ENCODE data around the gene ANKRD40CL. TPM values are rescaled to one million over a fixed set of nuclear protein-coding genes. Genes with fewer than 3 reads are reported as not detected.

Gene ANKRD40CL
- total RNA-seq, 1 donor from 2014 or later = not detected

DNA sequence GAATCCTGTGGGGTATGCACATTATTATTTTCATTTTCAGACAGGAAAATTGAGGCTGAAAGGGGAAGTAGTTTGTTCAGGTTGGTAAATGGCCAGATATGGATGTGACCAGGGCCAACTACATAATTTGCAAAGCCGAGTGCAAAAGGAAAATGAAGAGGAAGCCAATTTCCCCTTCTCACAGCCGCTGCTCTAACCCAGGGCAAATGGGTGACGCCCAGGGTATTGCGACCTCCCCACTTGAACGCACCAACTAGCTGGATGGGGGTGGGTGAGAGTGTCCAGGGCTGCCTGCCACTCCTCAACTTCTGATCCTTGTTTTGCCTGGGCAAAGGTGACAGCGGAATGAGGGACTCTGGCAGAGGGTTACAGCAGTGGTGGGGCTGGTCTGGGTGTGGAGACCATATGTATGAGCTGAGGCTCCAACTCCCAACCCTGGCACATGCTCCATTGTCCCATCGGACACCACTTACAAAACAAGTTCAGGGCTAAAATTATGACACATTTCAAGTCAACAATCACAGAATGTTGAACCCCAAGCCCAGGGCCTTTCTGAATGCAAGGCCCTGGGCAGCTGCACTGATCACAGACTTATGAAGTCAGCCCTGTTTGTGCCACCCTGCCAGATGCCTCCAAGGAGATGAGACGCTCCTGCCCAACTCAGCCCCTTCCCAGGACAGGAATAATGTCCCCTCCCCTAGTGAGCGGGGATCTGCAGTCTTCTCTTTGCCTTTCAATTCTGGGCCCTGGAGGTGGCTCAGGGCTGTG is 1.7 kb downstream of the ANKRD40CL start:
- H3K36me3 Mint-ChIP-seq (ENCODE audit: low read depth) = no peaks in the 10 kb centered on the region

DNA sequence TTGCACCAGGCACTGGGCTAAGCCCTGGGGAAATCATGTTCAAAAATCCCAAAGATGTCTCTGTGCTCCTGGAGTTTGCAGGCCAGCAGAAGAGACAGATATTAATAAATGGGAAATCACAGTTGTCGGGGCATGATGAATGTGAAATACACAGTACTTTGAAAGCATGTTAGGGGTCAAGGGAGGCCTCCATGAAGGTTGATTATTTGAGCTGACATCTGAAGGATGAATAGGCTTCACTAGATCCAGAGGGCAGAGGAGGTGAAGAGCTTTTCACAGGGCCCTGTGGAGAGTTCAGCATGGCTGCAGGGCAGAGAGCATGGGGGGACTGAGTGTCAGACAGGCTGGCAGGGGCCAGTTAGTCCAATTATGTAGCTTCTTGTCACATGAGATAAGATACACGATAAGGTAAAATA is 2.6 kb downstream of the ANKRD40CL start:
- H3K9me3 Mint-ChIP-seq = no peaks in the 10 kb centered on the region
- no peak overlapping the region for H3K27ac Mint-ChIP-seq
- peaks cover 17% of the 10 kb centered on the region for H3K27me3 Mint-ChIP-seq (ENCODE audit: insufficient read depth)
- DNase-seq (ENCODE audit: low spot score) = no peak
- intact Hi-C loops (cut with micrococcal nuclease) = no loop called here
- no peaks in the 10 kb centered on the region for H3K36me3 Mint-ChIP-seq (ENCODE audit: low read depth)
- no peak overlapping the region for H3K4me3 Mint-ChIP-seq
- no peaks in the 10 kb centered on the region for H3K4me1 Mint-ChIP-seq (ENCODE audit: low read depth)

More for the DNA sequence above, 1.7 kb downstream of the ANKRD40CL start:
- Mint-ChIP-seq H3K27ac (no peak overlapping the region), H3K4me1 (ENCODE audit: low read depth) (no peaks in the 10 kb centered on the region), H3K27me3 (ENCODE audit: insufficient read depth) (peaks cover 17% of the 10 kb centered on the region), H3K4me3 (no peak overlapping the region), H3K9me3 (no peaks in the 10 kb centered on the region)
- intact Hi-C loops (cut with micrococcal nuclease) = no loop called here
- DNase-seq (ENCODE audit: low spot score) = no peak

DNA sequence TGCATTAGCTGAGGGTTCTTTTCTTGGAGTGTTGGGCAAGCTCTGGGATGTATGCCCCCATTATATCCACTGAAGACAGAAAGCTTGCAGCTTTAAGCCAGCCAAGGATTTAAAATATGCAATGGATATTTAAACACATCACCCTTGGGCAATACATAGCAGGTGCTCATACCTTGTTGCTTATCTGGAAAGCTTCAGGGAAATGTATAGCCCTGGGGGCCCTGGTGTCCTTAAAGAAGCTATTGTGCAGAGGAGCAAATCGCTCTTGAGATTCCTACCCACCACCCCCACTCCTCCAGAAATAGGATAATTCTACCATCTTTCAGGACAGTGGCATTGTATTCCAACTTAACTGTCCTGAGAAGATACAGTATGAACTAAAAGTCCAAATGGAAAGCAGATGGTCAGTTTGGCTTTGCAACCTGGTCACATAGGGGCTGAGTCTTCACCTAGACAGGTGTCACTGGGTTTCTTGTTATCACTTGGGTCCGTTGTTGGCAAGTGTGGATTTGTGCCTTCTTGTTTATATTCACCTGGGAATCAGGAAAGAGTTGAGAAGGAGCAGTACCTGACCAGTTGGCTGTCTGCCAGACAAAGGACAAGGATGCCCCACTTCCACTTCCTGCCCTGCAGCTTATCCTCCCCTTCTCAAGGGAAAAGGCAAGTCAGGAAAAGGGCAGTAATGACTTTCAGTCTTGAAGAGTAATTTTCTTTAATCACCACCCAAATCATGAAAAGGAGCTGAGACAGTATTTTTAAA is 3.4 kb downstream of the ANKRD40CL start:
- no peak overlapping the region for H3K4me3 Mint-ChIP-seq
- H3K4me1 Mint-ChIP-seq (ENCODE audit: low read depth) = no peaks in the 10 kb centered on the region
- H3K27ac Mint-ChIP-seq = no peak overlapping the region
- DNase-seq (ENCODE audit: low spot score) = no peak
- peaks cover 17% of the 10 kb centered on the region for H3K27me3 Mint-ChIP-seq (ENCODE audit: insufficient read depth)
- no peaks in the 10 kb centered on the region for H3K9me3 Mint-ChIP-seq
- no peaks in the 10 kb centered on the region for H3K36me3 Mint-ChIP-seq (ENCODE audit: low read depth)
- intact Hi-C loops (cut with micrococcal nuclease) = no loop called here

DNA sequence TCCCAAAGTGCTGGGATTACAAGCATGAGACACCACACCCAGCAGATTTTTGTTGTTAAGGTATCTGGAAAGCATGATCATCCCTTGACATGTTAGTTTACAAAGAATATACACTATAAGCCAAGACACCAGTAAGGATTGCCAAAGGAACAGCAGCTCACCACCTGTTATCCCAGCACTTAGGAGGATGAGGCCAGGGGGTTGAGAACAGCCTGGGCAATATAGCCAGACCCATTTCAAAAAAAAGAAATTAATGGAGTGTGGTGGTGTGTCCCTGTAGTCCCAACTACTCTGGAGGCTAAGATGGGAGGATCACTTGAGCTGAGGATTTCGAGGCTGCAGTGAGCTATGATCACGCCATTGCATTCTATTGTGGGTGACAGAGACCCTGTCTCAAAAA is 5.1 kb downstream of the ANKRD40CL start:
- DNase-seq (ENCODE audit: low spot score) = no peak
- Mint-ChIP-seq H3K27me3 (ENCODE audit: insufficient read depth) (peaks cover 14% of the 10 kb centered on the region), H3K4me3 (no peak overlapping the region), H3K4me1 (ENCODE audit: low read depth) (no peaks in the 10 kb centered on the region), H3K36me3 (ENCODE audit: low read depth) (no peaks in the 10 kb centered on the region), H3K9me3 (no peaks in the 10 kb centered on the region), H3K27ac (no peak overlapping the region)
- intact Hi-C loops (cut with micrococcal nuclease) = no loop called here

DNA sequence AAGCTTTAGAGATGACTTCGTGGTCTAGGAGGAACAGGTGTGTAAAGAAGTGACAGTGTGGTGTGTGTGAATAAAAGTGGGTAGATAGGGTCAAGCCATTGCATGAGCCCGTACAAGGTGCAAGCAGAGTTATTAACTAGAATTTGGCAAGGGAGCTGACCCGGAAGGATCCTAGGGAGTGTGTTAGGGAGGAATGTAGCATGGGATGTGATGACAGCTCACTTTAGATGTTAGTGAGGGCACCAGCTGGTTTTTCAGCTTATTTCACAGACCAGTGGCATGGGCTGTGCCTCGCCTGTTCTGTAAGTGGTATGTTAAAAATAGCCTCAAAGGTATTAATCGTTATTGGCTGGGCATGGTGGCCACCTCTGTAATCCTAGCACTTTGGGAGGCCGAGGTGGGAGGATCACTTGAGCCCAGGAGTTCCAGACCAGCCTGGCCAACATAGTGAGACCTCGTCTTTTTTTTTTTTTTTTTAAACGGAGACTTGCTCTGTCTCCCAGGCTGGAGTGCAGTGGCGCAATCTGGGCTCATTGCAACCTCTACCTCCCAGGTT is 8.3 kb downstream of the ANKRD40CL start:
- no peaks in the 10 kb centered on the region for H3K4me1 Mint-ChIP-seq (ENCODE audit: low read depth)
- peaks cover 10% of the 10 kb centered on the region for H3K27me3 Mint-ChIP-seq (ENCODE audit: insufficient read depth)
- DNase-seq (ENCODE audit: low spot score) = no peak
- H3K27ac Mint-ChIP-seq = no peak overlapping the region
- intact Hi-C loops (cut with micrococcal nuclease) = no loop called here
- H3K9me3 Mint-ChIP-seq = no peaks in the 10 kb centered on the region
- no peak overlapping the region for H3K4me3 Mint-ChIP-seq
- peaks cover 11% of the 10 kb centered on the region for H3K36me3 Mint-ChIP-seq (ENCODE audit: low read depth)

DNA sequence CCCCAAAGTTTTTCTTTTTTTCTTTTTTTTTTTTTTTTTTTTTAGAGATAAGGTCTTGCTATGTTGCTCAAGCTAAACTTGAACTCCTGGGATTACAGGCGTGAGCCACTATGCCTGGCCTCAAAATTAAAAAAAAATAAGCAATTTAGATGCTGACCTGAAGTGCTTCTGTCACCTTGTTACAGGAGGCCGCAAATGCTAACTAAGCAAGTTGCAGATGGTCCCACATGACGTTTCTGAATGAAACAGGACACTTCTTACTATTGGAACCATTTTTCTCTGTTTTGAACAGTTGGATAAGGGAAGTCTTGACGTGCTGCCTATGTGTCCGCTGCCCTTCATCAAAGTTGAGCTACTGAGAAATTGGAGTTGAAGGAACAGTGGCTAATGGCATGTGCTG is 8.8 kb downstream of the ANKRD40CL start:
- no peak overlapping the region for H3K4me3 Mint-ChIP-seq

DNA sequence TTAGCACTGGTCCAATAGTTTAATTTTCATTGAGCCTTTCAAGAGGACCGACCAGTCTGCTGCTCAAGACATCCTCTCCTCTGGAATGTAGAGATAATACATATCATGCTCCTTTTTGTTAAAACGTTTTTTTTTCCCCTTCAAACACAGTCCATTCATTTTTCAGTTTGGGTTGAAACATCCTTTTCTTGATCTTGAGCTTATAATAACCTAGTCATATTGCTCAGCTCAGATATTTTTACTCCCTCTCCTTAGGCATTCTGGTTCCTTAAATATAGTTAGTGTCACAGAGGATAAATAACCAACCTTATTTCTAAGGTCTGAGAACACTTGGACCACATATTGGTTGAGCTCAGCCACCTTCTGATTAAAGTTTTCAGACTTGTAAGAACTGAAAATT is 12.8 kb downstream of the ANKRD40CL start:
- peaks cover 44% of the 10 kb centered on the region for H3K36me3 Mint-ChIP-seq (ENCODE audit: low read depth)
- DNase-seq (ENCODE audit: low spot score) = no peak
- no peaks in the 10 kb centered on the region for H3K27me3 Mint-ChIP-seq (ENCODE audit: insufficient read depth)
- intact Hi-C loops (cut with micrococcal nuclease) = no loop called here
- H3K4me3 Mint-ChIP-seq = no peak overlapping the region
- peaks cover under 1% of the 10 kb centered on the region for H3K4me1 Mint-ChIP-seq (ENCODE audit: low read depth)
- no peak overlapping the region for H3K27ac Mint-ChIP-seq
- H3K9me3 Mint-ChIP-seq = no peaks in the 10 kb centered on the region

More for the DNA sequence above, 8.8 kb downstream of the ANKRD40CL start:
- intact Hi-C loops (cut with micrococcal nuclease) = no loop called here
- peaks cover 15% of the 10 kb centered on the region for H3K36me3 Mint-ChIP-seq (ENCODE audit: low read depth)
- peaks cover 10% of the 10 kb centered on the region for H3K27me3 Mint-ChIP-seq (ENCODE audit: insufficient read depth)
- no peak for DNase-seq (ENCODE audit: low spot score)
- no peak overlapping the region for H3K27ac Mint-ChIP-seq
- H3K4me1 Mint-ChIP-seq (ENCODE audit: low read depth) = no peaks in the 10 kb centered on the region
- no peaks in the 10 kb centered on the region for H3K9me3 Mint-ChIP-seq

DNA sequence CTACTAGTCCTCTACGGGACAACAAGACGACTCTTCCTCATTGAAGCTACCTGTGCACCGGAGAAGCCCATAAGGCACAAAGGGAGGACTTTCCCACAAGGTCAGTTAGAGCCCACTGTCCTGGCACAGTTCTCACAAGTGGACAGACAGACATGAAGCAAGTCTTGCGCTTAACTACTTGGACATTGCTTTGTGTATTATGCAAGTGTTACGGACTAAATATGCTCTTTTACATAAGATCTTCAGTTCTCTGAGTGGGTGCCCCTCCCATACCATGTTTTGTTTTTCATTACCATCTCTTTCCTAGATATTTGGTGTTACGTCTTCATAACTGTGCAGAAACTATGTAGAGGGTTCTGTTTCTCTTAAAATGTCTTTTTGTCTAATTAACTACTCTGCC is 18.1 kb downstream of the ANKRD40CL start:
- DNase-seq (ENCODE audit: low spot score) = no peak
- no peaks in the 10 kb centered on the region for H3K27me3 Mint-ChIP-seq (ENCODE audit: insufficient read depth)
- no peak overlapping the region for H3K4me3 Mint-ChIP-seq
- H3K4me1 Mint-ChIP-seq (ENCODE audit: low read depth) = peaks cover 6% of the 10 kb centered on the region
- H3K27ac Mint-ChIP-seq = no peak overlapping the region
- intact Hi-C loops (cut with micrococcal nuclease) = no loop called here
- H3K36me3 Mint-ChIP-seq (ENCODE audit: low read depth) = peaks cover 62% of the 10 kb centered on the region
- no peaks in the 10 kb centered on the region for H3K9me3 Mint-ChIP-seq

DNA sequence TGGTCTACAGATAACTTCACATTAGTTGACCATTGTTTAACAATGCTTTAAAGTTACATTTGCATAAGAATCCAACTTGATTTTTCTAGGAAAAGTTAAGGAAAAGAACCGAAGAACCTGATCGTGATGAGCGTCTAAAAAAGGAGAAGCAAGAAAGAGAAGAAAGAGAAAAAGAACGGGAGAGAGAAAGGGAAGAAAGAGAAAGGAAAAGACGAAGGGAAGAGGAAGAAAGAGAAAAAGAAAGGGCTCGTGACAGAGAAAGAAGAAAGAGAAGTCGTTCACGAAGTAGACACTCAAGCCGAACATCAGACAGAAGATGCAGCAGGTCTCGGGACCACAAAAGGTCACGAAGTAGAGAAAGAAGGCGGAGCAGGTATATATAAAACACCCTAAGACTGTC is 21.7 kb downstream of the ANKRD40CL start:
- Mint-ChIP-seq H3K9me3 (no peaks in the 10 kb centered on the region), H3K27me3 (ENCODE audit: insufficient read depth) (no peaks in the 10 kb centered on the region), H3K27ac (no peak overlapping the region), H3K4me1 (ENCODE audit: low read depth) (peaks cover 6% of the 10 kb centered on the region), H3K36me3 (ENCODE audit: low read depth) (peaks cover 67% of the 10 kb centered on the region), H3K4me3 (no peak overlapping the region)
- intact Hi-C loops (cut with micrococcal nuclease) = no loop called here
- no peak for DNase-seq (ENCODE audit: low spot score)

DNA sequence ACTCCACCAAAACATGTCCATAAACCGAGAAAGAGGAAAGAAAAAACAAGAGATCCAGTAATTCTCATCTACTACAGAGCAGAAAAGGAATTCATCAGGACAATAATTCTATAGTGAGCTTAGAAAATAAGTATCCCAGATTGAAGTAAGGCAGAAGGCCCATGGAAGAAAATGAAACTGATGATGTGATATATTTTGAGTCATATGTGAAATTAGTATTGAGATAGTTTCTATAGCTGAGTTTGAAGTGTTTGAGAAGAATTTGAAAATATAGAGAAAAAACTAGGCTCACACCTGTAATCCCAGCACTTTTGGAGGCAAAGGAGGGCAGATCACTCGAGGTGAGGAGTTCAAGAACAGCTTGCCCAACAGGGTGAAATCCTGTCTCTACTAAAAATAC is 28.2 kb downstream of the ANKRD40CL start:
- Mint-ChIP-seq H3K4me3 (no peak overlapping the region), H3K9me3 (no peaks in the 10 kb centered on the region), H3K36me3 (ENCODE audit: low read depth) (peaks cover 48% of the 10 kb centered on the region), H3K27ac (no peak overlapping the region), H3K27me3 (ENCODE audit: insufficient read depth) (no peaks in the 10 kb centered on the region), H3K4me1 (ENCODE audit: low read depth) (peaks cover 32% of the 10 kb centered on the region)
- intact Hi-C loops (cut with micrococcal nuclease) = loop anchor here (5.0 kb wide), 1 partner anchor 992 kb away; no protein-coding TSS in a partner anchor
- no peak for DNase-seq (ENCODE audit: low spot score)

DNA sequence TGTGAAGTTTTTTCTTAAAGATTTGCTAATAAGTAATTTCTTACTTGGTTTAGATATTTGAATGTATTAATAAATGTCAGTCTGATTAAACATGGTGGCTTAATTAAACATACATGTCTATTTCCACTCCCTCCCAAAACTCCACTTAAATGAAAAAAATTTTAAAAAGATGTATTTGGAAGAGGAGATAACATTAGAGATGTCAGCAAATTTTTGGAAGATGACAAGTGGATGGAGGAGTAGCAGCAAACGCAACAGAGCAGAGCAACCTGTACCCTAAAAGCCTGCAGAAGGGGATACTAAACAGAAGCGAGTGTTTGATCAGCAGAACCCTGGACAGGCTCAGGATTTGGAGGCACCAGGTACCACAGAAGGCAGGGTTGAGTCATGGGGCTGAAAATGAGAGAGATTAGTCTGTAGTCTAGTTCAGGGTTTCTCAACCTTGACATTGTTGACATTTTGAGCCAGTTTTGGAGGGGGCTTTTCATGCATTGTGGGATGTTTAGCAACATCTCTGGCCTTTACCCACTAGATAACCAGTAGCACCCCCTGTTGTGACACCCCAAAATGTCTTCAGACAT is 30.1 kb downstream of the ANKRD40CL start:
- Mint-ChIP-seq H3K27me3 (ENCODE audit: insufficient read depth) (no peaks in the 10 kb centered on the region), H3K4me1 (ENCODE audit: low read depth) (peaks cover 38% of the 10 kb centered on the region), H3K9me3 (no peaks in the 10 kb centered on the region), H3K27ac (no peak overlapping the region), H3K4me3 (no peak overlapping the region), H3K36me3 (ENCODE audit: low read depth) (peaks cover 35% of the 10 kb centered on the region)
- intact Hi-C loops (cut with micrococcal nuclease) = loop anchor here (5.0 kb wide), 1 partner anchor 990 kb away; no protein-coding TSS in a partner anchor
- no peak for DNase-seq (ENCODE audit: low spot score)

DNA sequence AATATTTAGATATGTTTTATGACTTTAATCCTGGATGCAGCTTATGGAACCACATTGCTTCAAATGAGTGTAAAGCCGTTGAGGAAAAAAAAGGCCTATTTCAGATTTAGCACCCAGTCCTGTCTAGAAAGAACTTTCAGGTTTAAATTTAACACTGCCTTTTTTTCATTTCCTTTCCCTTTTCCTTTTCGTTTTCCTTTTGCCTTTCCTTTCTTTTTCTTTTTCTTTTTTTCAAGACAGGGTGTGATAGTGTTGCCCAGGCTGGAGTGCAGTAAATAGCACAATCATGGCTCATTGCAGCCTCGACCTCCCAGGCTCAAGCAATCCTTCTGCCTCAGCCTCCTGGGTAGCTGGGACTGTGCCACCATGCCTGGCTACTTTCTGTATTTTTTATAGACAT is 32.0 kb downstream of the ANKRD40CL start:
- intact Hi-C loops (cut with micrococcal nuclease) = loop anchor here (5.0 kb wide), 1 partner anchor 988 kb away; no protein-coding TSS in a partner anchor
- H3K4me1 Mint-ChIP-seq (ENCODE audit: low read depth) = peaks cover 50% of the 10 kb centered on the region
- H3K4me3 Mint-ChIP-seq = no peak overlapping the region
- peaks cover 22% of the 10 kb centered on the region for H3K36me3 Mint-ChIP-seq (ENCODE audit: low read depth)
- no peak for DNase-seq (ENCODE audit: low spot score)
- no peaks in the 10 kb centered on the region for H3K9me3 Mint-ChIP-seq
- H3K27ac Mint-ChIP-seq = no peak overlapping the region
- no peaks in the 10 kb centered on the region for H3K27me3 Mint-ChIP-seq (ENCODE audit: insufficient read depth)

Measured in activated T-helper 1 cell treated with anti-CD3 and anti-CD28 coated beads, Interleukin-12 subunit alpha, Interleukin-12 subunit beta, Interleukin-2, Interleukin-4 antibody, amounts not matched to agents 30 ng/mL and 10 ng/mL and 1 ng/mL, durations not matched to agents 14 hours and 24 hours and 36 hours (primary cell).